ENCODE data around the gene OR52J3.

The OR52J3 gene

GRCh38 chr11:5096011-5096410, 49.7 kb downstream of the OR52J3 start:
- no peak for DNase-seq

Data from suppressor macrophage (primary cell).